ENCODE measurements around the gene STK16.

Gene STK16

GRCh38 chr2:219246559-219246958, 1.3 kb downstream of the STK16 start:
- in situ Hi-C loops (cut with HindIII; ENCODE audit: low sequenced_read_pairs) = no loop called here

GRCh38 chr2:219247678-219248642, 2.7 kb downstream of the STK16 start:
- DNase-seq (ENCODE audit: low read depth, low spot score) = no peak
- no peak overlapping the region for H3K4me3 ChIP-seq (ENCODE audit: low read depth, low read length)

More at GRCh38 chr2:219246559-219246958, 1.3 kb downstream of the STK16 start:
- no peak for DNase-seq (ENCODE audit: low read depth, low spot score)
- TF ChIP-seq CTCF (IDR thresholded peaks at IDR 0.05; ENCODE audit: low read depth, low read length) = no peak
- H3K4me3 ChIP-seq (ENCODE audit: low read depth, low read length) = no peak overlapping the region

DNA sequence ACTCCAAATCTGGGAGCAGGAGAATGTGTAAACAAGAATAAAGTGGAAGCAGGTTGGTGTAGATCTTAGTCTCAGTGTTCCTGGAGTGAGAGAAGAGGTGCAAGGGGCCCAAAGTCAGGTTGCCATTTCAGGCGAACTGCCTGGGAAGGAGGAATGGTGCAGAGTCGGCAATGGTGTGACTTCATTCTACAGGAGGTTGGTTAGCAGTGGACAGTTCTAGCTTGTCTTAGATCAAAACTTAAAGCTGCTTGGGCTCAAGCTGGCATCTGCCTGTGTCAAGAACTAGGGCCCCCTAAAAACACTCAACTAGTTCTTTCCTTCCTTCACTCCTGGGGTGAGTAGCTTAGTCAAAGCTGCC, 3.5 kb downstream of the STK16 start:
- H3K4me3 ChIP-seq (ENCODE audit: low read depth, low read length) = no peak overlapping the region
- no peak for DNase-seq (ENCODE audit: low read depth, low spot score)
- in situ Hi-C loops (cut with HindIII; ENCODE audit: low sequenced_read_pairs) = no loop called here
- TF ChIP-seq CTCF (IDR thresholded peaks at IDR 0.05; ENCODE audit: low read depth, low read length) = no peak

More at GRCh38 chr2:219247678-219248642, 2.7 kb downstream of the STK16 start:
- TF ChIP-seq CTCF (IDR thresholded peaks at IDR 0.05; ENCODE audit: low read depth, low read length) = no peak
- in situ Hi-C loops (cut with HindIII; ENCODE audit: low sequenced_read_pairs) = no loop called here

DNA sequence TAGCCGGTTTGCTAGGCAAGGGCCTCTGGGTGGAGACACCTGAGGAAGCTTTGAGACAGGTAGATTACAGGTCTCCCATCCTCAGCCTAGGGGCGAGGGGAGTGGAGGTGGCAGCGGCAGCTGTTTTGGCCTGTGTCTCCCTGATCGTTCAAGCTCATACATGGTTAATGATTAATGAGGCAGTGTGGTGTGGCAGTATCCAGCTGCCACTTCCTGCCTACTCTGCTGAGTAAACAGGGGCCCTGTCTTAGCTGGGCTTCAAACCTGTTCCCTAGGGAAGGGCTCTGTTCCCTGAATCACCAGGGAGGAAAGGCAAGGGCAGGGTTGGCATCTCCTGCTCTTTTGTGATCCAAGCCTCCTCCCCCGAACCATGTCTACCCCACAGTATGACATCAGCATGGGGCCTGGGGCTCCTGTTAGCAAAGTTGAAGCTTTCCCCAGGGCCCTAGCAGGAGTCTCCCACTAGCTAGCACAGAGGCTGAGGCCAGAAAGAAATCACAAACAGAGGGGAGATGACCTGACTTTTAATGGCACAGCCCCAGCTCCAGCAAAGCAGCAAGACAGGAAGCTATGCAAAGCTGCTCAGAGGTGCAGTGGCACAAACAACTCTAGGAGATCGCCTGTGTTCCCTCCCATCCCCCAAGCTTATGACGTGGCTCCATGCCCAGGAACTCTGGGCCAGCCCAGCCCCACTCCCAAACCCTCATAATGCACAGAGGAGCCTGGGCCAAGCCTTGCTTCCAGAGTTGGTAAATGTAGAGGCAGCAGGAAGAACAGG, 4.1 kb downstream of the STK16 start:
- H3K4me3 ChIP-seq (ENCODE audit: low read depth, low read length) = no peak overlapping the region
- TF ChIP-seq CTCF (IDR thresholded peaks at IDR 0.05; ENCODE audit: low read depth, low read length) = no peak
- in situ Hi-C loops (cut with HindIII; ENCODE audit: low sequenced_read_pairs) = no loop called here
- peak; percentile 68 for DNase-seq (ENCODE audit: low read depth, low spot score)

GRCh38 chr2:219250049-219250781, 4.9 kb downstream of the STK16 start:
- no peak for TF ChIP-seq CTCF (IDR thresholded peaks at IDR 0.05; ENCODE audit: low read depth, low read length)
- DNase-seq (ENCODE audit: low read depth, low spot score) = no peak
- in situ Hi-C loops (cut with HindIII; ENCODE audit: low sequenced_read_pairs) = no loop called here
- H3K4me3 ChIP-seq (ENCODE audit: low read depth, low read length) = no peak overlapping the region

- H3K4me3 ChIP-seq (ENCODE audit: low read depth, low read length) = no peak overlapping the region
- in situ Hi-C loops (cut with HindIII; ENCODE audit: low sequenced_read_pairs) = no loop called here
- TF ChIP-seq CTCF (IDR thresholded peaks at IDR 0.05; ENCODE audit: low read depth, low read length) = no peak
- DNase-seq (ENCODE audit: low read depth, low spot score) = no peak
Observed at GRCh38 chr2:219251656-219252055, 6.4 kb downstream of the STK16 start.

Measured in astrocyte of the spinal cord (primary cell).